K562 (cell line): ENCODE measurements around the gene OXT.

Experiments used
- EWSR1 ChIP-seq: fragments of 450-650 bp; IDR thresholded peaks from 2 replicates; pipeline ENCODE4 v1.6.1; 2018; ENCODE audit warnings: borderline replicate concordance, mild to moderate bottlenecking, low read depth, moderate library complexity; ENCODE audit not compliant: partially characterized antibody
- POLR2AphosphoS5 ChIP-seq: IDR thresholded peaks from 2 replicates; pipeline ENCODE4 v1.6.1; 2011; ENCODE audit warnings: mild to moderate bottlenecking, low read depth, low read length, moderate library complexity; ENCODE audit not compliant: control insufficient read depth, insufficient read depth
- THRA ChIP-seq: fragments of 450-650 bp; IDR thresholded peaks from 2 replicates; pipeline ENCODE4 v1.6.1; 2017; ENCODE audit warnings: mild to moderate bottlenecking, moderate library complexity
- ZNF121 ChIP-seq: sonication (generic); formaldehyde crosslinking; conservative IDR thresholded peaks from 2 replicates; pipeline ENCODE4 v1.8.0; 2022; ENCODE audit warnings: missing genetic modification reagents
- ZNF407 ChIP-seq: fragments of 450-650 bp; IDR thresholded peaks from 2 replicates; pipeline ENCODE4 v1.6.1; 2016; ENCODE audit warnings: low read depth
- TF ChIP-seq, protein P1 (sequence below): fragments of 450-650 bp; IDR thresholded peaks from 2 replicates; pipeline ENCODE4 v1.6.1; 2016; ENCODE audit warnings: antibody characterized with exemption

GRCh38 chr20:3105256-3106137 is 34.1 kb downstream of the OXT start:
- TF ChIP-seq EWSR1 (no peak), ZNF121 (no peak), THRA (no peak), ZNF407 (no peak), POLR2AphosphoS5 (no peak)
- TF ChIP-seq, protein P1, sequence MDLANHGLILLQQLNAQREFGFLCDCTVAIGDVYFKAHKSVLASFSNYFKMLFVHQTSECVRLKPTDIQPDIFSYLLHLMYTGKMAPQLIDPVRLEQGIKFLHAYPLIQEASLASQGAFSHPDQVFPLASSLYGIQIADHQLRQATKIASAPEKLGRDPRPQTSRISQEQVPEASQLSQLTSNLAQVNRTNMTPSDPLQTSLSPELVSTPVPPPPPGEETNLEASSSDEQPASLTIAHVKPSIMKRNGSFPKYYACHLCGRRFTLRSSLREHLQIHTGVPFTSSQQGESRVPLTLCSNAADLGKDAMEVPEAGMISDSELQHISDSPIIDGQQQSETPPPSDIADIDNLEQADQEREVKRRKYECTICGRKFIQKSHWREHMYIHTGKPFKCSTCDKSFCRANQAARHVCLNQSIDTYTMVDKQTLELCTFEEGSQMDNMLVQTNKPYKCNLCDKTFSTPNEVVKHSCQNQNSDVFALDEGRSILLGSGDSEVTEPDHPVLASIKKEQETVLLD: no peak
